Suprapubic skin (tissue), 3 donors: Measurements from ENCODE around the gene M6PR.

ENCODE experiments used
- CTCF ChIP-seq, 2 donors: fragments of 200-600 bp in 1 of 2; fragments of 450-650 bp in 1 of 2; sonication (generic) in 1 of 2; IDR thresholded peaks; one replicate each; pipeline ENCODE4 v1.5.1; 2016 to 2019; ENCODE audit warnings: antibody characterized with exemption in 2 of 2, mild to moderate bottlenecking in 1 of 2, moderate library complexity in 1 of 2
- POLR2AphosphoS5 ChIP-seq, 3 donors: sonication (generic); formaldehyde crosslinking; IDR thresholded peaks; one replicate each; pipeline ENCODE4 v1.6.1; 2017; ENCODE audit warnings: antibody characterized with exemption in 3 of 3

- no peak for TF ChIP-seq CTCF (IDR thresholded peaks at IDR 0.05)
- TF ChIP-seq POLR2AphosphoS5 (IDR thresholded peaks at IDR 0.05) = no peak
Measured at GRCh38 chr12:8899830-8900229, 49.6 kb downstream of the M6PR start.
